Hippocampal formation (tissue), 2 donors: Measurements from ENCODE around the gene ARHGEF4.
"Not testable (repeated sequence)": the region's sequence is repeated elsewhere in the genome, so short reads cannot be mapped to it uniquely, and the experiment has no call there.

Experiments used
- DNase-seq, 2 donors: peaks; one replicate each; lab custom pipeline; 2025; lab: John Stamatoyannopoulos, UW

Gene ARHGEF4

GRCh38 chr2:130975729-130976128, 139.0 kb downstream of the ARHGEF4 start:
- no peak for DNase-seq

- no peak for DNase-seq
Observed at GRCh38 chr2:130976591-130977237, 140.0 kb downstream of the ARHGEF4 start.

- no peak for DNase-seq
Observed at GRCh38 chr2:130977461-130978050, 140.8 kb downstream of the ARHGEF4 start.

DNA sequence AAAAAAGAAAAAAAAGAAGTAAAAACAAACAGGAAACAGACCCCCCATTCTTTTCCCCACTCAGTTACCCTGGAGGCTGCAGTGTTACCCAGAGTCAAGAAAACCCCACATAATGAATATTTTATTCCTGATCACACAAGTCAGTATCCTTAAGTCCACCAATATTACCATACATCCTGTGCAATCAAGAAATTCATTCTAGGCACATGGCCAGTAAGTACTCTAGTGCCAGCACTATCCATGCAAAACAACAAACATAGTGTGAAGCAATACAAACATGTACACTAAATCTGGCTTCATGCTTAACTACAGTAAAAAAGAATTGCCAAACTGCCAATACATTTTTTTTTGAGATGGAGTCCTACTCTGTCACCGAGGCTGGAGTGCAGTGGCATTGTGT, 145.0 kb downstream of the ARHGEF4 start:
- DNase-seq = no peak

- no peak for DNase-seq
Observed at GRCh38 chr2:130985206-130985780, 148.6 kb downstream of the ARHGEF4 start.

GRCh38 chr2:130985831-130986649, 149.3 kb downstream of the ARHGEF4 start:
- DNase-seq = no peak

DNA sequence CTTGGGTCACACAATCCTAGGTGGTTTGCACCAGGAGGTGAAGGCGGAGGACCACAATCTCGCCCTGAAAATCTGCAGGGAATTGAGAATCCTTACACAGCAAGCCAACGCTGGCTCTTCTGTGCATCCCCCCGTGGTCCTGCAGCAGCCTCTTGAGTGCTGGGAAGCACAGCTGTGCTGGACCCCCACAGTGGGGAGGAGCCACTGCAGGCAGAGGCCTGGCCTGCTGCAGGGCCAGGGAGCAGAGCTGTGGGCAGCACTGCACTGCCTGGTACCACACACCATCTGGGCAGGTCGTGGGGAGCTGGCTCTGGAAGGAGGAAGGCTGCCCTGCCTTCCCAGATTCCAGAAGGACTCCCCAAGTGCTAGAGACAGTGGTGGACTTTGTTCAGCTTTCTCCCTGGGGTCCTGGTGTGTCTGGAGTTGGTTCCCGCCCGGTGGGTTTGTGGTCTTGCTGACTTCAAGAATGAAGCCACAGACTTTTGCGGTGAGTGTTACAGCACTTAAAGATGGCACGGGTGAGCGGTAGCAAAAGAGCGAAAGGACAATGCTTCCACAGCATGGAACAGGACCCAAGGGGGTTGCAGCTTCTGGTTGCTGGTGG, 150.3 kb downstream of the ARHGEF4 start:
- no peak for DNase-seq

DNA sequence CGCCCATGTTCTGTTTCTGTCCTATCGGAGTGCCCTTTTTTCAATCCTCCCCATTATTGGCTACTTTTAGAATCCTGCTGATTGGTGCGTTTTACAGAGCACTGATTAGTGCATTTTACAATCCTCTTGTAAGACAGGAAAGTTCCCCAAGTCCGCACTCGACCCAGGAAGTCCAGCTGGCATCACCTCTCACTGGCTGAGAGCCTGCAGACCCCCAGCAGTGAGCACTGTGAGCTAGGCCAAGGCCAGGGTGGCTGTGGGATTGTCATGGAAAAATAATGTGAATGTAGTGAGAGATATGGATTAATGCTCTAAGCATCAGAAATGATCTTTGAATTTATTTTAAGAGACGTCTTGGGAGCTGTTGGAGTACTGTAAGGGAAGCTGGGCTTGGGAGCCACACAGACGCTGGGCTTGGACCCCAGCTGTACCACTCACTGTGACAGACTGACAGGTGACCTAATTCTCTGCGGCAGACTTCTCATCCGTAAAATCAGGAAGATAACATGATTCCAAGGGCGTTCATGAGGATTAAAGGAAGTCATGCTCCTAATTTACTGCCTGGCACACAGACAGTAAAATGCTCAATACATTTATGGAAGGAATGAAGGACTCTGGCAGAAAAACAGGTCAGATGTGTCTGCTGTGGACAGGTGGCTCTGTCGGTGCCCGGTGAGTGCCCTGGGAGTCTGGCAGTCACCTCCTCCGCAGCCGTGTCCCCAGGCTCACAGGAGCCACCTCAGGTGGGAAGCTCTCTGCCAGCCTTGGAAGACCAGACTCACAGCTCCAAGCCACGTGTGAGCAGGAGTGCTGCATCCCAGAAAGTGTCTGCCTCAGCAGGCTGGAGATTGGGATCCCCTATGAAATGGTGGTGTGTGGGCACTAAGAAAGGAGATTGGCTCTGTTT, 151.1 kb downstream of the ARHGEF4 start:
- DNase-seq = no peak

- DNase-seq = not testable (repeated sequence)
Observed at GRCh38 chr2:130991446-130991845, 154.7 kb downstream of the ARHGEF4 start.

DNA sequence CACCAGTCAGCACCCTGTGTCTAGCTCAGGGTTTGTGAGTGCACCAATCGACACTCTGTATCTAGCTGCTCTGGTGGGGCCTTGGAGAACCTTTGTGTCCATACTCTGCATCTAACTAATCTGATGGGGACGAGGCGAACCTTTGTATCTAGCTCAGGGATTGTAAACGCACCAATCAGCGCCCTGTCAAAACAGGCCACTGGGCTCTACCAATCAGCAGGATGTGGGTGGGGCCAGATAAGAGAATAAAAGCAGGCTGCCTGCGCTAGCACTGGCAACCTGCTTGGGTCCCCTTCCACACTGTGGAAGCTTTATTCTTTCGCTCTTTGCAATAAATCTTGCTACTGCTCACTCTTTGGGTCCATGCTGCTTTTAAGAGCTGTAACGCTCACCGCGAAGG, 155.3 kb downstream of the ARHGEF4 start:
- DNase-seq = not testable (repeated sequence)

DNA sequence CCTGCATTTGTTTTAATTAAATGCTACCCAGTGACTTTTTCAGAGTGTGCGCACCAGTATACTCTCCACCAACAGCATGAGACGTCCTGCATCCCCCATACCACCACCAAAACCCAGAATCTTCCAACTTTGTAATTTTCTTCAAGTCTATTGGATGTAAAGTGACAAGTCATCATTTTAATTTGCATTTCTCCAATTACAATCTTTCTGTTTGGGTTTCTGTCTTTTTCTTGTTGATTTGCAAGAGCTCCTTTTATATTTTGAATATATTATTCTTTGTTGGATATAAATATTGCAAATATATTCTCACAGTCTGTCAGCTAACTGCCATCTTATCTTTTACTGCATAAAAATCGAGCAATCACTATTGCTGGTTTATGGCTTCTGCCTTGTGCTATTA, 160.0 kb downstream of the ARHGEF4 start:
- no peak for DNase-seq

DNA sequence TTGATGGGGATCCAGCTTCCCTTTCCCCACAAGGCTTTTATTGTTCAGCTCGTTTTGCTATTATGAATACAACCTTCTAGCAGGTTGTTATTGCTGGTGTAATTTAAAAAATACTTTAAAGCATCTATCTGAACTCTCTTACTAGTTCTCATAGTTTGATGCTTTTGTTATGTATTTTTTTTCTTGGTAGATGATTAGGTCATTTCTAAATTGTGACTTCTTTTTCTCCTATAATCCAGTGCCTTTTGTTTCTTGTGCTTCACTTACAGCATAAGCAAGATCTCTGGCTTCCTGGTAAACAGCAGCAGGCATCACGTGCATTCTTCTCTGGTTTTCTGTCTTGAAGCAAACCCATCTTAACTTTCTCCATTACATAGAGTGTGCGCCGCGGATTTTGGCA, 160.5 kb downstream of the ARHGEF4 start:
- no peak for DNase-seq

- DNase-seq = no peak
Observed at GRCh38 chr2:130998561-130998960, 161.8 kb downstream of the ARHGEF4 start.

DNA sequence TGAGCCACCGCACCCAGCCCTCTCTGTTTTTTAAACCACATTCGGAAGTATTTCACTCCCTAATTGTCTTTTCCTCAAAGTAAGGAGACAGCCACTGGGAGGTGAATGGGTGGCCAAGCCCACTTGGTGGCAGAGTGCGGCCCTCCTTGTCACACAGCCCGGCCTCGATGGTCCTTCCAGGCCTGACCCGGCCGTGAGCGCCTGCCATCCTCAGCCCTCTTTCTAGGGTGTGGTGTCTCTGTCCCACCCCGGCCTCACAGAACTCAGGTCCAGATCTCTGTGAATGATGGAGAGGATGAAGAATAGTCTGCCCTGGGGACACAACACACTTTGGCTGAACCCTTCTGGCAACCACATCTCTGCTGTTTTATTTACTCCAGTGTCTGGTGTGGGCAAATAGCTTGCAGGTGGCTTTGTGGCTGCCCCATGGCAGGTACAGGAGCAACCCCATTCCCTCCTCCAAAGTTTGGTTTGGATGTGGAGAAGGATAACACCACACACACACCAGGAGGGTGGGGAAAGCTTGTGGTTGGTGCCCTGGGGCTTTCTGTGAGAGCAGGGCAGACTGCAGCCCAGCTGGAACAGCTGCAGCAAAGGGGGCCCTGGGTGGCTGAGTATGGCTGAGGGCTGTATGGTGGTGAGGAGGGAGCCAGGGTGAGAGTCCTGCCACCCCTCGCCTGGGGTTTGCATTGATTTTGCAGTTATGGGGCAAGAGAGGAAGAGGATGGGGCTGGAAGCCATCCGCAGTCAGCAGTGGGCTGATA, 167.9 kb downstream of the ARHGEF4 start:
- DNase-seq = no peak

GRCh38 chr2:131005216-131005935, 168.7 kb downstream of the ARHGEF4 start:
- no peak for DNase-seq

GRCh38 chr2:131006561-131006960, 169.8 kb downstream of the ARHGEF4 start:
- no peak for DNase-seq

- DNase-seq = no peak
Observed at GRCh38 chr2:131008967-131009366, 172.3 kb downstream of the ARHGEF4 start.

GRCh38 chr2:131009713-131010475, 173.2 kb downstream of the ARHGEF4 start:
- no peak for DNase-seq

- no peak for DNase-seq
Observed at GRCh38 chr2:131010566-131010965, 173.9 kb downstream of the ARHGEF4 start.
